HG03280 (cell line): ENCODE measurements around the gene SUFU.
"Not testable (repeated sequence)": the region's sequence is repeated elsewhere in the genome, so short reads cannot be mapped to it uniquely, and the experiment has no call there.

Experiments
- ATAC-seq: cut with Tn5 transposase; IDR thresholded peaks from one replicate; pipeline ENCODE4 v1.9.1; 2021; ENCODE audit warnings: mild to moderate bottlenecking, moderate library complexity; ENCODE audit not compliant: unreplicated experiment

SUFU gene

DNA sequence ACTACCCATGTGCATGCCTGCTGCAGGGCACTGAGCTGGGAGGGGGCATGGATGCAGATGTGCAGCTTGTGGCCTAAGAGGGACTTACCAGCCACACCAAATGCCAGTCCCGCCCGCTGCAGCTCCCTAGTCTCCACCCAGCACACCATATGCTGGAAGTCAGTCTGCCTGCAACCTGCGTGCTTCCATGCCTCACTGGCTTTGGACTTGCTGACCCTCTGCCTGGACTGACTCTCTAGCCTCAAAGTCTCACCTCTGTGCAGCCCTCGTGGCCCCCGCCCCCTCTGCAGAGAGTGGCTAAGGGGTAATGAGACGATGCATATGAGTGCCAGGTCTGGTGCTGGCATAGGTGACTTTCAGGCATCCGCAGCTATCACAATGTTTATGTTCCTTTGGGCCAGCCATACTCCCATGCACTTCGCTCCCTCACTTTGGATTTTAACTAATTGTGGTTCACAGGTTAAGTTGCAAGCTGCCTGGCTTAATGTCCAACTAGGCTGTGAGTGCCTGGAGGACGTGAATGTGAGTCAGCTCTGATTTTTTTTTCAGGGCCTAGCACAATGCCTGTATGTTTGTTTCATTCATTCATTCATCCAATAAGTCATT is 162.2 kb downstream of the SUFU start:
- no peak for ATAC-seq

DNA sequence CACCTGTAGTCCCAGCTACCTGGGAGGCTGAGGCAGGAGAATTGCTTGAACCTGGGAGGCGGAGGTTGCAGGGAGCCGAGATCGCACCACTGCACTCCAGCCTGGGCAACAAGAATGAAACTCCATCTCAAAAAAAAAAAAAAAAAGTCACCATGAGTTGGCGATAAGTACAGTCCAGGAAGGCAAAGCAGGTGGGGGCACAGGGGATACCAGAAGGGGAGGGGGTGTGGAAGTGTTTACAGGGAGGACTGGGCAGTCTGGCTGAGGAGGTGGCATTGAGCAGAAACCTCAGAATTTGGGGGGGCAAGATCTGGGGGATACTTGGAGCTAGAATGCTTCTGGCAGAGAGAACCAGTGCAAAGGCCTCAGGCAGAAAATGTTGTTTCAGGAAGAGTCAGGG is 163.6 kb downstream of the SUFU start:
- not testable (repeated sequence) for ATAC-seq

DNA sequence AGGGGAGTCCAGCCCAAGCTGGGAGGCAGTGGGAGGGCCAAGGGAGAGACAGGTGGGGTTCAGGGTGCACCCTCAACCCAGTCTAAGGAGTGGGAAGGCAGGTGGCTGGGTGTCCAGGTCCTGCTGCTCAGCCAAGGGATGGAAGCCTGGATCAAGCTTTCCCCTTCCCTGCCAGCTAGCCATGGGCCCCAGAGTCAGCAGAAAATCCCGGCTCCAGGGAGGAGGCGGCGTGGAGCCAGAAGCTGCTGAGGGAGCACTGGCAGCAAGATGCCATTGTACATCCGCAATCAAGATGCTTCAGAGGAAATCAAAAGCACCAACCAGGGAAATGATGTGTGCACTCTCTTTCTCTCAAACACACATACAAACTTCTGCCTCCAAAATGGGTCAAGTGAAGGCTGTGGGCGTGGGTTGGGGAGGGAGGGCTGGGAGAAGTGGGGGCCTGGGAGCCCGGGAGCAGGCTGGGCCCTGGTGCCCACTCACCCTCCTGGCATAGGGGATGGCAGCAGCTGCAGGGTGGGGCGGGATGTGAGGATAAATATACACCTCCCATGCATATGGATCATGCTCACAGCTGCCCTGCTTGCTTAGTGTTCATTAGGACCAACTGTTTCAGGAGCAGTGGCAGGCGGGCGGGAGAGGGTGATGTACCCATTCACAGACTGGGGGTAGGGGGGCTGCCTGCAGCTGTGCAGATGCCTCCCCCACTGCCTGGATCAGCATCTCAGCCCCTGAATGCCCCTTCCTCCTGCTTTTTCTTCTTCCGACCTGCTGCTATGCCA is 164.7 kb downstream of the SUFU start:
- ATAC-seq = no peak

DNA sequence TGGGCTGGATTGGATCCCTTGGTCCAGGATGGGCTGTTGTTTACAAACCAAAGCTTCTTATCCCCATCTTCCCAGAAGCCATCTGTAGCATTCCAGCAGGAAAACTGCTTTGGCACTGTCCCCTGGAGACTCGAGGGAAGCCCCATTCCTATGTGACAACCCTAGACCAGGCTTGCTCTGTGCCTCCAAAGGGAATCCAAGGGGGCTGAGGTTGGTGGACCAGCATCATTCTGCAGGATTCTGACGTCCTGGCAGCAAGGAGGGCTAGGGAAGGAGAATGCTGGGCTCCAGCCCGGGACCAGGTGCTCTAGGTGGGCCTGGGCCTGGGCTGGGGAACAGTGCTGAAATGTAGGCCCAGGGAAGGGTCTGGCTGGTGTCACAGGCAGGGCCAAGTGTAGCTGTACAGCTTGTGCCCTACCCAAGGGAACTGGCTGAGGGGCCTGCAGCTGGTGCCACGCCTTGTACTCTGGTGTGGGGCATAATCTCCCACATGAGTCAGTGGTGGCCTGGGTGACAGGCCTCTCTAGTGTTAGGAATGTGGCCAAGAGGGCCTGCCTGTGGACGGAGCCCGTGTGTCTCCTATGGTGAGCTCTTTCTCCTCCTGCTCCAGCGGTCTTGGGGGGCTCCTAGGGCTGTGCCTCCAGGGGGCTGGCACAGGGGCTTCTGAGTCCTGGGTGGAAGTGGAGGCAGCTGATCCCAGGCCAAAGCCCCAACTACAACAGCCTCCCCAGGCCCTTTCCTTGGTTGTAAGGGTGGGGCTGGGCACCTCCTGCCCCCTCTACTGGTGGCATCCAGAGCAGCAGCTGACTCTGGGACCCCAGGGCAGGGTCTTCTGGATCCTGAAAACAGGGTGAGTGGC is 165.7 kb downstream of the SUFU start:
- no peak for ATAC-seq

DNA sequence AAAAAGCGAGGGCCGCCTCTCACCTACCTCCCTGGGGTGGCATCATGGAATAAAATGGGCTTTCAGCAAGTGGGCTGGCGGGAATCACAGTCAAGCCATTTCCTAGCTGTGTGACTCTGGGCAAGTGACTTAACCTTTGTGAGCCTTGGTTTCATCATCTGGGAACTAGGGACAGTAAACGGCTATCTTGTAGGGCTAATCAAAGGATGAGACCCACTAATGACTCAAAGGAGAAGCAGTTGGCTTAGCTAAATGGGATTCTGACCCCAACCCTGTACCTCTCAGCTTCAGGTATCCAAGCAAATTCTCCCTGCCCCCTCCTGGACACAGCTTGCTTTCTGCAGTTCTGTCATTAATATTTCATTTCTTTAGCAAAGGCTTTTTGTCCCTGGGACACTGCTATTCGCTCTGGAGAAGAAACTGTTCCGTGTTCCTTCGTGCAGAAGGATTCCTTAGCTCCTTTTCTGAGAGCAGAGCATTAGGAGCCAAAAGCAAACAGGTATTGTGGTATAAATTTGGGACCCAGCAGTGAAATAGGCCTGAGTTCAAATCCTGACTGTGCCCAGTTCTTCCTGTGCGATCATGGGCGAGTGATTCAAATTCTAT is 166.4 kb downstream of the SUFU start:
- ATAC-seq = no peak

DNA sequence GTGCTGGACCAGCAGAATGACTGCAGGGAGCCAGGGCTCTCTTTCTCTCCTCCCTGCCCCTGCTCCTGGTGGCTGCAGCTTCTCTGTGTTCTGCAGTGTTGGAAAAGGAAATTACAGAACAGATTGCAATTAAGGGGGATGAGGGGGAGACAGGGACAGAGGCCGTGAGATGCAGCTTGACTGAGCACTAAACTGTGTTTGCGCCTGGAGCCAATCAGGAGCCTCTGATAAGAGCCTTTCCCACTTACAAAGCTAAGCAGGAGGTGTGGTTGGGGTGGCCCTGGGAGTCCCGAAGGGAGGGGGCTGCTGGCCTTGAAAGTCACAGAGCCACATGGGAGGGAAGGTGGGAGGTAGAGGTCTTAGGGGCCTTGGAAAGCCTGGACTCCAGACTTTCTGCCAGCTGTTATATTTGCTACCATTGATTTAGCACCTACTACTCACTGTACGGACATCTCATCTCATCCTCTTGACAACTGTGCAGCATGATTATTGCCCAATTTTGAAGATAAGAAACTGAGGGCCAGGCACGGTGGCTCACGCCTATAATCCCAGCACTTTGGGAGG is 167.2 kb downstream of the SUFU start:
- no peak for ATAC-seq

DNA sequence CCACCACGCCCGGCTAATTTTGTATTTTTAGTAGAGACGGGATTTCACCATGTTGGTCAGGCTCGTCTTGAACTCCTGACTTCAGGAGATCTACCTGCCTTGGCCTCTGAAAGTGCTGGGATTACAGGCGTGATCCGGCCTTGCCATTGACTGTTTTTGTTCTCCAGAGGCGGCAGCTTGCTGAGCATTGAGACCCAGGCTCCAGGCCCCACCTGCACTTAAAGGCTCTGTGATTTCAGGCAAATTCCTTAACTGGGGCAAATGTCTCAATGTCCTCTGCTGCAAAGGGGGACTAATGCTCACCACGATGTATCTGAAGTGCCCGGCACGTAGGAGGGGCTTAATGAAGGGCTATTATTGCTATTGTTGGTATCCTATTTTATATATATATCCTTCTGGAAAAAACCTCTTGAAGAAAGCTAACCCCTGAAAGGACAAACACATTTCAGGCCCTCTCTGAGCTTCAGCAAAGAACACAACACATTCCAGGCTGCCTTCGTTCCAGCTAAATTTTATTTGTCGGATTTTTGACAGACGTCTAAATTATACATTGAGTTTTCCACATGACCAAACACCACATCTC is 169.6 kb downstream of the SUFU start:
- no peak for ATAC-seq

DNA sequence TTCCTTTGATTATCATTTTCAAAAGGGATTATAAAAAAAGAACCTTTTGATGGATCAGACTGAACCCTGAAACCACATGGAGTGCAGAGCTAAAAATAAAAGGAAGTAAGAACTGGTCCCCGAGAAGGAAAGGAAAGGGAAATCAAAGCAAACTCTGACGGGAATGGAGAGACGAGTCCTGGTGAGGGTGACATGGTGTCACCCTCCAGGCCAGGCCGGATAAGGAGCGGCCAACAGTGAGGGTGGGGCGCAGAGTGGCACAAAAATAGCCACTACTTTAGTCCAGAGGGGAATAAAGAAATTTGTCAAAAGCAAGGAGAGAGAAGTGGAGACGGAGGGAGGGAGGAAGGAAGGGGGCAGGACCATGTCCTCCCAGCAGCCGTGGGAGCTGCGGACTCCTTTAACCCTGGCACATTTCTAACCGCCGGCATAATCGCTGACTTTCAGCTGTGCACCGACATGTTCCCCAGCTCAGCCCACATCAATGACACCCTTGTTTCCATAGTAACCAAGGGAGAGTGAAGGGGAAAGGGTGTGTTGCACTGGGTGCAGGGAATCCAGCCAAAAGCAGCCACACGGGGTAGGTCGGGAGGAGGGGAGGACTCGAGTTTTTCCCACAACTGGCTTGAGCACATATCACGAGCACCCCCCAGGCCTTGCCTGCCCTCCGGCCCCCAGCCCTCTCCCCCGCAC is 170.2 kb downstream of the SUFU start:
- no peak for ATAC-seq

DNA sequence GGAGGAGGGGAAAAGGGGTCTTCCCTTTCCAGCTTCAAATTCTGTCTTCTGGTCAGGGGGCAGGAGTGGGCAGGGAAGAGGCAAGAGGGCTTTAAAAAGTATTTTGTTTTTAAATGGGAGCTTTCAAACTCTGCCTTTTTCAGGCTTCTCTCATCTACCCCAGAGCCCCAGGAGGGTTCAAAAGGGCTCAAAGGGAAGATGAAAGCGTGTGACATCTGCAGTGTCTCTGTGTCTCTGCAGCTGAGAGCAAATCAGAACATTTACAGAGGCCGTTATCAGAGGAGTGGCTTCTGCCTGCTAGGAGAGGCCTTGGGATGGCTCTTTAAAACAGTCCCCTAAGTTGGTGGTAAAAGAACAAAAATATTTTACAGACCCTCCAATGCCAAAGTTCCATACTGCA is 170.8 kb downstream of the SUFU start:
- no peak for ATAC-seq

DNA sequence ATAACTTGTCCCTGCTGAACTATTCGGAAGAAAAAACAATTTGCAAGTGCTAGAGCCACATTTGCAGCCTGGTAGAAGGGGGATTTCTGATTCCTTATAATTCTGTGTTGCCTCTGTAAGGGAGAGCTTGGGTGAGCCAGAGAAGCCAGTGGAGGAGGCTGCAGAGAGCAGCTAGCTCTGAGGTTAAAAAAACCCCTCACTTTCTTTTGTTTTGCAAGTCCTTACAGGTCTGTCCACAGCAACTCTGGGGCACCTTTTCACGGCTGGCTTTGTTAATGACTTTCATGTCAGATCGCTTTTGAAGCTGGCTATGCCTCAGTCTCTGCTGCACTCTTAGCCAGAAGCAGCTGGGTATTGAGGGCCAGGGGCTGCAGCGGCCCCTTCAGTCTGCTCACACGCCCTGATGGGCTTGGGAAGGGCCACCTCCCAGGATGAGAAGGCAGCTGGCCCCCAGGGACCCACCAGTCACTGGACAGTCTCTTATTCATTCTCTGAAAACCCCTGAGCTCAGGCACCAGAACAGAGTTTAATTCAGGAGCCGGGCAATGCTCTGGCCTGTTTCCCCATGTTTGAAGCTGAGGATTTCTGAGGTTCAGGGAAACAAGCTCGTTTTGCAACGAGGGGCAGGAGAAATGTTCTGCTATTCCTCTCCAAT is 171.4 kb downstream of the SUFU start:
- no peak for ATAC-seq

DNA sequence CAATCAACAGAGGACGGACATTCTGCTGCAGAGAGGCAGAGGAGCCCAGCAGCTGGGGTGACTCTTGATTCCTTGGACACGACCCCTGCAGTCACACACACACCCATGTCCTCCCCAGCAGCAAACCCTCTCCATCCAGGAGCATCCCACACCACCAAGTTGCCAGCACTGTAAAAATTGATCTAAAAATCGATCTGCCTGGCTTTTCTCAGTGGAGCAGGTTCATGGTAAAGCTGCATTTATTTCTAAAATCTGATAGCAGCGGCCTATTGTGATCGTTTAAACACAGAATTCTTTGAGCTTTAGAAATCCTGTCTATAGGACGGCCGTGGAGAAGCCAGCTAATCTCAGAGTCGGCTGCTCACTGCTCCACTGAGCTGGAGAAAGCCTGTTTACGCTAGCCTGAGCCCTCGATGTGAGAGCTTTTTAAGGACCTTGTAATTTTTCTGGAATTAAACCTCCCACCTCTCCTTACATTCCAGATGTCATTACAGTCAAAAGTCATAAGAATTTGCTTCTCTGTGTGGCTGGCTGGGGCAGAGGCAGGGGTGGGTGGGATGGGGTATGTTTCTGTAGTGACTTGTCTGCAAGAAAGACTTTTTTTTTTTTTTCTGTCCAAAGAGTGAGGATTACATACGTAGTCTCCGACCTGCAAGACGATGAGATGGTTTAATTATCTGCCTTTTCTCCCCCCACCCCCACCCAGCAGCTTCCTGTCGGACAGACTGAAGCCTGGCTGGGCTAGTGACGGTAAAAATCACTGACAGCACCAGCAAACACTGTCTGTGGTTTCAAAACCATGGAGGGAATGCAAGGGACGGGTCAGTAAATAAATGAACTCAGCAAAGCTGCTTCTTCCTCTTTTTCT is 172.1 kb downstream of the SUFU start:
- no peak for ATAC-seq

DNA sequence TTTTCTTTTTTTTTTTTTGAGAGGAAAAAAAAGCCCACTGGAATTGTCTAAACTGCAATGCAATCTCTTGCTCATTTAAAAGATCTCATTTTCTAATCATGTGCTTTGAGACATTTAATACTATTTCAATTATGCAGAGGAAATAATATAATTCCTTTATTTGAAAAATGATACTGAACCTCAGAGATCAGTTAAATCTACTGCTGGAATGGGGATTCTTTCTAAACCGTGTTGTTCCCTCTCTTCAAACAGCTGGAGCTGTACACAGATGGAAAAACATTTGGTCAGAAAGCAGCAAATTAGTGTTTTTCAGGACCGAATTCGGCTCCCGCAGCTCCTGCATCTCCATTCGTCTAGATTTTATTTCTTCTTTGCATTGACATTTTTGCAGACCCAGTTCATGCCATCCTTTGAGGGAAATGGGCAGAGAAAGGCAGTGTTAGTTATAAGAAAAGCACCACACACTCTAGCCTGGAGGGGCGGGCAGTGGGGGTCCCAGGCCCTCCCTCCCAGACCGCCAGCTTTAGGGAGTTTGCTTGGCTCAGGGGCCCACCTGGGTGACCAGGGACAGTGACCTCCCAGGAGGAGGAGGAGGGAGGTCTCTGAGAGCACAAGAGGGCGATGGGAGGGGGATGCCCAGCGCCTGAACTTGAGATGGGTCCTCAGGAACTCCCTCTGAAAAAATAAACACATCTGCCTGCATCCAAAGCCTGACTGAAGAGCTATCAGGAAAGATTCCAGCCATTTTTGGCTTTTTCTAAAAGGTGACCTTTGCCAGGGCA is 173.0 kb downstream of the SUFU start:
- no peak for ATAC-seq

DNA sequence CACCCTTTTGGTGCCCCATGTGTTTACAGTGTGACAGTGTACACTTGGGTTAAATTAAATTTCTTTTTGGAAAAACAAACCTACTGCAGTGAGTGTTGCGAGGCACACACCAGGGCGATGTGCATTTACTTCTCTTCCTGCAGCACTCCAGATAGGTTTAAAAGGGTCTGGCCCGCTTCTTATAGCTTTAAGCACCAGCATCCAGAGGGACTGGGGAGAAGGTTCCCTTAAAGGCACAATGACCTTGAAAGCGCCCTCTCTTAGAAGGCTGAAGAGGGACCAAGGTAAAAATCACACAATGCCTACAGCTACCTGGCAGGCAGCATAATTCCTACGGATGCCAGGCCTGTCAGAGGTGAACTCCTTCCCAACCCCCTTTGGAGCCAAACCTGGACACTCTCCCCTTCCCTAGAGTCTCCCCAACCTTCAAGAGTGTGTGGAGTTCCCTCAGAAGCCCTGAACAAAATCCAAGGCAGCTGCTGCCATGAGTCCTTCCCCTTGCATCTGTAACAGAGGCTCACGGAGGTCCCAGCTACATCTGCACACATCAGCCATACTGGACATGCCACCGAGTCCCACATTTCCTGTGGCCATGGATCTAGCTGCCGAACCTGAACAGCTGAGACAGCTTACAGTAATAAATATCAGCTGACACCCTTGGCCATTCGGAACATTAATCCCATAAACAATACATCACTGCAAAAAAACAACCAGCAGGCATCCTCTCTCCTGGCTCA is 173.7 kb downstream of the SUFU start:
- ATAC-seq = no peak

DNA sequence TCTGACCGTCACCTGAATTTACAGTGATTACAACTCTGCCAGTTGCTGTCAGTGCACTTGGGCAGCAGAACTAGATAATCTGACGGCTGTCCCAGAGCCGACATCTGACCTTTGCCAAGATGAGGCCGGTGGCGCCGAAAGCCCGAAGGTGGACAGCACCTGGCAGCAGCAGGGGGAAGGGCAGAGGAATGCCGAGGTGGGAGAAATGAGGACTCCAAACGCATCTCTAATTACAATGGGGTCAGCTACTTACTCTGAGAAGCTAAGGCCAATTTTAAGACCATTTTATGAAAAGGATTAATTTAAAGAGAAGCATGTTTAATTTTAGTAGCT is 174.3 kb downstream of the SUFU start:
- no peak for ATAC-seq

DNA sequence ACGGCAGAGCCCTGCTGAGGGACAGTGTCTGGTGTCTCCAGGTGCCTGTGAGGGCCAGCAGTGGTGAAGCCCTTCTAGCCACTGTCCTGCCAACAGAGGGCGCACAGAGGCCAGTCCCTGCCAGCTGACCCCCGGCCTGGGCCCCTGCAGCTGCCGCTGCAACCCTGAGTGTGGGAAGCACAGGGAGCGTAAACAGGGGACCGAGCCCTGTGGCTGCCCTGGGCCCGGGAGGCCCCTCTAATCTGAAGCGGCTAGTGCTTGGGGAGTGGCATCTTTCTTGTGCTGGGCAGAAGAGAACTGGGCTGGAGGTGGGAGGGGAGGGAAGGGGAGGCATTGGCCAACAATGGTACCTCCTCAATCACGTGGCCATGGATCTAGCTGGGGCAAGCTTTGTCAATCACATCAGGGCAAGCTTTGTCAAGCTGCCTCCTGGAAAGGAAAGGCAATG is 175.1 kb downstream of the SUFU start:
- ATAC-seq = no peak

DNA sequence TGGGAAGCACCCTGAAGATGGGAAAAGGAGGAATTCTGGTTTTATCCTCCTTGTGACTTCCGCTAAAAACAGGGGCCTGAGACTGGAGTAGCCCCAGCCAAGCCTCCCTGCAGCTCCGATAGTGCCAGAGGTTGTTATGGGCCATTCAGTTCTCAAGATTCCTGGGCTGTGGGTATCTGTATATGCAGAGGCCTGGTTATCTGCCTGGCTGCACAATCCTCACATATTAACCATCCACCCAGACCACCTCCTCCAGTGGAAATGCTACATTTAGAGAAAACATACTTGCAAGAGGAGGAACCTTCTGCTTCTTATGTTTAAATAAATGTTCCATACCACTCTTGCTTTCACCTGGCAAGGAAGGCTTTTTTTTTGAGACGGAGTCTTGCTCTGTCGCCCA is 175.8 kb downstream of the SUFU start:
- ATAC-seq = no peak

DNA sequence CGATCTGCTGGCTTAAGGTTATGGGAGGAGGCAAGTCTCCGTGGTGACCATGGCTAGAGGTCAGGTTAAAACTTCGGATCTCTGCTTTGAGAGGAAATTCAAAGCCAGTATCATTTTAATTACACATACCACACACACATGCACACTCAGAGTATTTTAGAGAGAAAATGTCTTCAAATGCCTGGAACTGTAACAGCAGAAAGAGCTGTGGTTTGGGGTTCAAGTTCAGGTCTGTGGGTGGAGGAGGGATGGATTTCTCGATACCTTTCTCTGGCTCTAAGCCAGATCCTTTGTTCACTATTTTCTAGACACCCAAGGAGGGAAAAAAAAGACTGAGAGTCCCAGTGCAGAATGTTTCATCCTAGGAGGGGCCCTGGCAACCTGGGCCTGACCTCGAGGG is 177.9 kb downstream of the SUFU start:
- no peak for ATAC-seq
